ENCODE results near the gene ZNF483. TPM values are rescaled to one million over a fixed set of nuclear protein-coding genes. Genes with fewer than 3 reads are reported as not detected.

Gene ZNF483
- total and polyA plus RNA-seq, 9 of the 15 experiments (the other 6 are each of a cell fraction or from before 2014, with no cell fraction given), result 0.04 to 1.0 (median 0.38) TPM

GRCh38 chr9:111601237-111602018 is 76.4 kb downstream of the ZNF483 start (continued):
- TF ChIP-seq ZBTB1 (CRISPR knock-in tag; IDR thresholded peaks at IDR 0.05; ENCODE audit: borderline replicate concordance, low read depth), result no peak
- no peak for TF ChIP-seq ZNF785 (CRISPR knock-in tag; IDR thresholded peaks at IDR 0.05)
- no peak for TF ChIP-seq CHCHD3 (CRISPR knock-in tag; IDR thresholded peaks at IDR 0.05)
- no peak for TF ChIP-seq FOS (IDR thresholded peaks at IDR 0.05; ENCODE audit: extremely low read depth, insufficient read length)
- no peak for TF ChIP-seq ZNF518B (CRISPR knock-in tag; IDR thresholded peaks at IDR 0.05)
- no peak for TF ChIP-seq PHB2 (IDR thresholded peaks at IDR 0.05; ENCODE audit: low read depth)
- TF ChIP-seq GTF2F1 (IDR thresholded peaks at IDR 0.05; ENCODE audit: low read depth, low read length), result no peak
- TF ChIP-seq RBM22 (IDR thresholded peaks at IDR 0.05; ENCODE audit: low read depth, low read length, poor library complexity, severe bottlenecking), result no peak
- peak; percentile 92 to 100 for TF ChIP-seq RCOR1 (IDR thresholded peaks at IDR 0.05; ENCODE audit: borderline replicate concordance in 1 of 2, low read depth in 2 of 2, low read length in 2 of 2)
- TF ChIP-seq HDAC1 (IDR thresholded peaks at IDR 0.05), result peak in 1 of 2 experiments; percentile 97; a peak in 2 of 4 replicates
- TF ChIP-seq ZNF830 (CRISPR knock-in tag; IDR thresholded peaks at IDR 0.05), result no peak
- TF ChIP-seq BCL6 (CRISPR knock-in tag; IDR thresholded peaks at IDR 0.05), result no peak
- no peak for TF ChIP-seq RBM34 (IDR thresholded peaks at IDR 0.05; ENCODE audit: borderline replicate concordance, insufficient read depth, low read length)
- TF ChIP-seq CBX8 (IDR thresholded peaks at IDR 0.05; ENCODE audit: borderline replicate concordance, extremely low read depth, low read depth, low read length, poor library complexity, severe bottlenecking), result no peak
- no peak for TF ChIP-seq BCLAF1 (IDR thresholded peaks at IDR 0.05; ENCODE audit: borderline replicate concordance in 1 of 2, control insufficient read depth in 1 of 2, low read depth in 2 of 2, low read length in 1 of 2)
- TF ChIP-seq E2F1 (CRISPR knock-in tag; IDR thresholded peaks at IDR 0.05), result no peak
- no peak for TF ChIP-seq LEF1 (IDR thresholded peaks at IDR 0.05)
- no peak for TF ChIP-seq CBX3 (IDR thresholded peaks at IDR 0.05; ENCODE audit: borderline replicate concordance in 1 of 2, low read length in 2 of 2)
- no peak for TF ChIP-seq RUNX1 (IDR thresholded peaks at IDR 0.05; ENCODE audit: low read depth)

Measured in K562 (cell line).